HT-29 (cell line): ENCODE measurements around the gene ZNF580. TPM values are rescaled to one million over a fixed set of nuclear protein-coding genes. Genes with fewer than 3 reads are reported as not detected.

ENCODE experiments used
- DNase-seq: peaks from one replicate; pipeline ENCODE4 v3.0.0-alpha.2; 2015; ENCODE audit warnings: low spot score
- total RNA-seq: library from RNA; depleted of rRNA; stranded (reverse); fragments of >200 nt; shearing (Covaris generic); gene quantifications from 2 replicates; pipeline ENCODE4 v1.2.3, GENCODE V29; 2014

The ZNF580 gene
- total RNA-seq, 1 experiment from 2014 or later, result 18.8 TPM

GRCh38 chr19:55660404-55660803, 19.6 kb downstream of the ZNF580 start:
- no peak for DNase-seq

GRCh38 chr19:55660991-55661390, 20.2 kb downstream of the ZNF580 start:
- DNase-seq, result no peak

GRCh38 chr19:55661826-55662225, 21.0 kb downstream of the ZNF580 start:
- no peak for DNase-seq

- no peak for DNase-seq
Observed at GRCh38 chr19:55663846-55664536, 23.2 kb downstream of the ZNF580 start.

GRCh38 chr19:55666343-55667005, 25.7 kb downstream of the ZNF580 start:
- no peak for DNase-seq

GRCh38 chr19:55667006-55667381, 26.2 kb downstream of the ZNF580 start:
- DNase-seq, result no peak

GRCh38 chr19:55667511-55667910, 26.7 kb downstream of the ZNF580 start:
- no peak for DNase-seq

- DNase-seq, result peak; percentile 85
Observed at GRCh38 chr19:55667958-55668357, 27.2 kb downstream of the ZNF580 start.

GRCh38 chr19:55668603-55669348, 28.0 kb downstream of the ZNF580 start:
- DNase-seq, result no peak

GRCh38 chr19:55669418-55670279, 28.8 kb downstream of the ZNF580 start:
- DNase-seq, result no peak

GRCh38 chr19:55670280-55671053, 29.7 kb downstream of the ZNF580 start:
- no peak for DNase-seq

- no peak for DNase-seq
Observed at GRCh38 chr19:55671054-55671378, 30.2 kb downstream of the ZNF580 start.

GRCh38 chr19:55672418-55672817, 31.6 kb downstream of the ZNF580 start:
- no peak for DNase-seq

- no peak for DNase-seq
Observed at GRCh38 chr19:55673465-55673864, 32.7 kb downstream of the ZNF580 start.

- DNase-seq, result no peak
Observed at GRCh38 chr19:55673889-55674288, 33.1 kb downstream of the ZNF580 start.

GRCh38 chr19:55674459-55674840, 33.6 kb downstream of the ZNF580 start:
- DNase-seq, result peak; percentile 10

- DNase-seq, result peak; percentile 99
Observed at GRCh38 chr19:55674841-55675660, 34.2 kb downstream of the ZNF580 start, which contains the start of gene EPN1. TSS of gene EPN1 (plus strand) at chr19:55675226. CDS start at chr19:55678628, 3,402 bp downstream.

GRCh38 chr19:55675661-55676354, 35.0 kb downstream of the ZNF580 start:
- peak; percentile 59 for DNase-seq

- no peak for DNase-seq
Observed at GRCh38 chr19:55676383-55676782, 35.6 kb downstream of the ZNF580 start.
